SK-MEL-5 (cell line): ENCODE results near the gene UBR7. TPM values are rescaled to one million over a fixed set of nuclear protein-coding genes. Genes with fewer than 3 reads are reported as not detected.
"Not testable (repeated sequence)": the region's sequence is repeated elsewhere in the genome, so short reads cannot be mapped to it uniquely, and the experiment has no call there.

ENCODE experiments used
- DNase-seq: peaks from one replicate; pipeline ENCODE4 v3.0.0-alpha.2; 2016; ENCODE audit warnings: low read depth, low spot score
- in situ Hi-C: cut with HindIII; loops from 2 replicates; pipeline ENCODE4 v1.10.0; 2016; ENCODE audit warnings: low sequenced_read_pairs, high pct_unique_total_duplicates, low pct_unique_long_range_greater_than_20kb
- polyA plus RNA-seq, 2 experiments: library from polyadenylated mRNA; depleted of rRNA; stranded (reverse); fragments of >200 nt; gene quantifications; 2 replicates each; pipeline ENCODE4 v1.2.3, GENCODE V29; 2015
- total RNA-seq: library from RNA; depleted of rRNA; stranded (reverse); fragments of >200 nt; shearing (Covaris generic); gene quantifications from 2 replicates; pipeline ENCODE4 v1.2.3, GENCODE V29; 2014; rRNA removed

UBR7 gene
- total RNA-seq: 28.0 and 36.6 TPM in 2 replicates
- polyA plus RNA-seq (2015; cell fraction: cytosol; rRNA removed): 26.4 and 35.4 TPM in 2 replicates
- 12.5 and 17.4 TPM in 2 replicates for polyA plus RNA-seq (2015; cell fraction: nucleus; rRNA removed)

GRCh38 chr14:93206793-93207467, at the start of gene UBR7, which contains the start of gene GON7:
Gene UBR7, plus strand, starts transcription at chr14:93207256. Its CDS starts 36 bp downstream, at chr14:93207292.
Gene GON7, minus strand, starts transcription at chr14:93207065. Its CDS starts 28 bp downstream, at chr14:93207037.
- DNase-seq: peak; percentile 98
- in situ Hi-C loops: no loop called here

- in situ Hi-C loops: not testable (repeated sequence)
These were observed 48.7 kb upstream of the UBR7 start for GRCh38 chr14:93158349-93158748.

GRCh38 chr14:93159625-93160352, 47.3 kb upstream of the UBR7 start:
- in situ Hi-C loops, DNase-seq: not testable (repeated sequence)

More at GRCh38 chr14:93158349-93158748, 48.7 kb upstream of the UBR7 start:
- not testable (repeated sequence) for DNase-seq

- in situ Hi-C loops: no loop called here
- DNase-seq: peak; percentile 67
These were observed 46.7 kb upstream of the UBR7 start for GRCh38 chr14:93160353-93160801.

GRCh38 chr14:93161411-93161940, 45.6 kb upstream of the UBR7 start:
- in situ Hi-C loops: no loop called here
- DNase-seq: no peak

- no peak for DNase-seq
- in situ Hi-C loops: no loop called here
These were observed 43.5 kb upstream of the UBR7 start for GRCh38 chr14:93163564-93163963.

GRCh38 chr14:93165271-93166265, 41.5 kb upstream of the UBR7 start:
- in situ Hi-C loops, DNase-seq: not testable (repeated sequence)

- in situ Hi-C loops: not testable (repeated sequence)
These were observed 38.4 kb upstream of the UBR7 start for GRCh38 chr14:93168610-93169009.

GRCh38 chr14:93169619-93170018, 37.4 kb upstream of the UBR7 start:
- in situ Hi-C loops: not testable (repeated sequence)

More at GRCh38 chr14:93168610-93169009, 38.4 kb upstream of the UBR7 start:
- DNase-seq: not testable (repeated sequence)

GRCh38 chr14:93170141-93170540, 36.9 kb upstream of the UBR7 start:
- in situ Hi-C loops, DNase-seq: not testable (repeated sequence)

More at GRCh38 chr14:93169619-93170018, 37.4 kb upstream of the UBR7 start:
- not testable (repeated sequence) for DNase-seq

GRCh38 chr14:93171376-93171775, 35.7 kb upstream of the UBR7 start:
- DNase-seq: no peak
- in situ Hi-C loops: no loop called here

GRCh38 chr14:93173943-93174395, 33.1 kb upstream of the UBR7 start:
- DNase-seq: peak; percentile 49
- in situ Hi-C loops: no loop called here

GRCh38 chr14:93174731-93175130, 32.3 kb upstream of the UBR7 start:
- DNase-seq: not testable (repeated sequence)

GRCh38 chr14:93175492-93175891, 31.6 kb upstream of the UBR7 start:
- DNase-seq: no peak
- in situ Hi-C loops: no loop called here

More at GRCh38 chr14:93174731-93175130, 32.3 kb upstream of the UBR7 start:
- in situ Hi-C loops: not testable (repeated sequence)

GRCh38 chr14:93183596-93184317, 23.3 kb upstream of the UBR7 start:
- in situ Hi-C loops: no loop called here
- no peak for DNase-seq
